Omental fat pad (tissue), 4 donors: ENCODE measurements around the gene CIPC. TPM values are rescaled to one million over a fixed set of nuclear protein-coding genes. Genes with fewer than 3 reads are reported as not detected.

ENCODE experiments used
- ATAC-seq: fragments of 150-250 bp; one replicate; pipeline ENCODE4 v1.9.1; 2016; ENCODE audit warnings: mild to moderate bottlenecking, moderate library complexity; ENCODE audit not compliant: low FRiP score
- DNase-seq: peaks from one replicate; pipeline ENCODE4 v3.0.0-alpha.2; 2019; ENCODE audit warnings: low spot score
- CTCF ChIP-seq, 3 donors: fragments of 450-650 bp; IDR thresholded peaks; one replicate each; pipeline ENCODE4 v1.5.1; 2016 to 2017; ENCODE audit warnings: antibody characterized with exemption in 3 of 3, mild to moderate bottlenecking in 3 of 3, moderate library complexity in 2 of 3
- total RNA-seq, 4 donors: library from RNA; depleted of rRNA; stranded (reverse); fragments of >200 nt; gene quantifications; one replicate each; pipeline ENCODE4 v1.1.0, GENCODE V29; 2016

The CIPC gene
- total RNA-seq, 4 donors from 2014 or later: 34.2 to 47.3 (median 40.3) TPM

- ATAC-seq: no peak
- no peak for TF ChIP-seq CTCF (IDR thresholded peaks at IDR 0.05)
- DNase-seq: no peak
These were observed 33.1 kb downstream of the CIPC start for GRCh38 chr14:77131206-77131605.

DNA sequence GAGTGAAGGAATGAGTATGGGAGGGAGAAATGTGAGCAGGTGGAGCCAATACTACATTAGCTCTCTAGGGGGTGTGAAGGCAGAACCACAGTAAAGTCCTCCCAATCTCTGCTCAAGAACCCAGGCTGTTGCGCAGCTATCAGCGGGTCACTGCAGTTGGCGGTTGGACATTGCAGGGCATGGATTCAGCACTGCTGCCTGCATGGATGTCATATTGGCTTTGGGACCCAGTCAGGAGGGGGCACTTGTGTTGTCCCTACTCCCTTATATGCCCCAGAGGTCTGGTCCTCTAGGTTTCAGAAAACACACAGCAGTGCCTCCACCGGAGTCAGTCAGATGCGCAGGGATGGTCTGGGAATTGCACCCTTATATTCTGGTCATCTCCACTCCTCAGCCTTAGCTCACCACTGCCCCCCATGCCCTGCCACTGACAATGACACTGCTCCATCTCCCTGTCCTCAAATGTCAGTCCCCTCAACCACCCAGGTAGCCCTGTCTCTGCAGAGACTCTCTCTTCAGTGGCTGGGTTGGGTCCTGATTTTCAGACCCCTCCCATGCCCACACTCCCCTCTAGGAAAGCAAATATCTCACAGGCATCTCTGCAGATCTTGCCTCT, 33.9 kb downstream of the CIPC start:
- ATAC-seq (no peak), DNase-seq (no peak)
- no peak for TF ChIP-seq CTCF (IDR thresholded peaks at IDR 0.05)

DNA sequence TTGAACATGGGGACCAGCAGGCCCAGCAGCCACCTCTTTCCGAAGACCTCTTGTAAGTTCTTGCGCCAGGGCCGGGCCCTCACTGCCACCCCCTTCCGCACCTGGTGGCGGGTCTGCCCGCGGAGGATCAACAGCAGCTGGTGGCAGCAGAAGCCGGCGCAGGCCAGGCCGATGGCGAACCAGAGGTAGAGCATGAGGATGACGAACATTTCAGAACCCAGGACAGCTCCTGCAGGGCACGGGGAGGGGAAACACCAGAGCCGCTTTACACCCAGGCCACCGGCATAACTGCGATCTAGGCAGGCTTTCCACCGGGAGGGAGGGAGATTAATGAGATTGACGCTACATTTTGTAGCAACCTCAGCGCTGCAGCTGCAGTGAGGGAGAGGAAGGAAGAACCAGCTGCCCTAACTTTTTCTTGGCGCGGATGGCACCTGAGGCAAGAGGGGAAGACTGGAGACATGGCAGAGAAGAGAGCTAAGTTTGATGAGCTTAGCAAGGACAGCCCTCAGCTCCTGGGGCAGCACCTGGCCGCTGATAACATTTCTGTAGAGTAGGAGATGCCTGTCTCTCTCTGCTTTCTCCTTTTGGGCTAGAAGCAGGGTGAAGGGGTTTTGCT, 35.8 kb downstream of the CIPC start:
- no peak for TF ChIP-seq CTCF (IDR thresholded peaks at IDR 0.05)
- ATAC-seq: no peak

DNA sequence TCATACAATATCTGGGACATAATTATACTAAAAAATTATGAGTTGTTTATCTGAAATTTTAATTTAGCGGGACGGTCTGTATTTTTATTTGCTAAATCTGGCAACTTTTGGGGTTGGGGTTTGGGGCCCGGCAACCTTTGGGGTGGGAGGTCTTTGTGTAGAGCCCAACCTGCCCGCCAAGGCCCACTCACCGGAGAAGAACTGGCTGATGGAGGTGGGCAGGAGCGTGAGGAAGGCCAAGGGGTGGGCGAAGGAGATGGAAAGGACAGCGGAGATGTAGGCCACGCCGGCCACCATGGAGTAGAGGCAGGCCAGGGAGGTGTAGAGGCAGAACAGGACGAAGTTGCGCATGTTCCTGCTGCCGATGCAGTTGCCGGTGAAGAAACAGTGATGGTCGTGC, 41.0 kb downstream of the CIPC start:
- no peak for DNase-seq
- TF ChIP-seq CTCF (IDR thresholded peaks at IDR 0.05): no peak
- ATAC-seq: no peak

More for the DNA sequence above, 35.8 kb downstream of the CIPC start:
- DNase-seq: no peak

DNA sequence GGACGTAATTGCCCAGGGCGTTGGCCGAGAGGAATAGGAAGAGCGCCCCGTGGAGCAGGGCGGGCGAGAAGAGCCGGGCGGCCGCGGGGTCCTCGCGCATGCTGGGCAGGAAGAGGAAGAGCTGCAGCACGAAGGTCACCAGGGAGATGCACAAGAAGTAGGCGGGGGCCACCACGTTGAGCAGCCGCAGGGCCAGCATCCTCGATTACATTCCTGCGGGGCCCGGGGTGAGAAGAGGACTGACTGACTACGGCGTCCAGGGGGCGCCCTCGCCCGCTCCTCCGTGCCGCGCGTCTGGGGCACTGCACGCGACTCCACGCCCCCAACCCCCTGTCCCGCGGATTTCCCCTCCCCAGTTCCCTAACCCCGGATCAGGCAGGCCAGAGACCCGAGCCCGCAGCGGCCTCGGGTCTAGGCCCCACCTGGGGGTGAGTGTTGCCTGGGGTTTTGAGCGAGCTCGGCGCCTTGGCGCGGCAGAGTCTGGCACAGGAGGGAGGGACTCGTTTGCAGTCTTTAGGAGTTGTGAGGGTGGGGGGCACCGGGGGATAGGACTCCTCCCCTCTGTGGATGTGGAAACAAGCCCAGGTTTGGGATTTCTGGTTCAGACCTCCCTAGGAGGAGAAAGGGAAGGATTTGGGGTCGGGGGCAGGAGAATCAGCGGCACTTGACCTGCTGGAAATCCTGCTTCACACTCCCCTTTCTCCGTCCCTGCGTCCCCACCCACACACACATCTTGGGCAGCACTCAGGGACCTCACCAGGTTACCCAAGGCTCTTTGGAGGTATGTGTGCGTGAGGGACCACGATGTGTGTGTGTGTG, 41.7 kb downstream of the CIPC start:
- DNase-seq (no peak), ATAC-seq (no peak)
- no peak for TF ChIP-seq CTCF (IDR thresholded peaks at IDR 0.05)

DNA sequence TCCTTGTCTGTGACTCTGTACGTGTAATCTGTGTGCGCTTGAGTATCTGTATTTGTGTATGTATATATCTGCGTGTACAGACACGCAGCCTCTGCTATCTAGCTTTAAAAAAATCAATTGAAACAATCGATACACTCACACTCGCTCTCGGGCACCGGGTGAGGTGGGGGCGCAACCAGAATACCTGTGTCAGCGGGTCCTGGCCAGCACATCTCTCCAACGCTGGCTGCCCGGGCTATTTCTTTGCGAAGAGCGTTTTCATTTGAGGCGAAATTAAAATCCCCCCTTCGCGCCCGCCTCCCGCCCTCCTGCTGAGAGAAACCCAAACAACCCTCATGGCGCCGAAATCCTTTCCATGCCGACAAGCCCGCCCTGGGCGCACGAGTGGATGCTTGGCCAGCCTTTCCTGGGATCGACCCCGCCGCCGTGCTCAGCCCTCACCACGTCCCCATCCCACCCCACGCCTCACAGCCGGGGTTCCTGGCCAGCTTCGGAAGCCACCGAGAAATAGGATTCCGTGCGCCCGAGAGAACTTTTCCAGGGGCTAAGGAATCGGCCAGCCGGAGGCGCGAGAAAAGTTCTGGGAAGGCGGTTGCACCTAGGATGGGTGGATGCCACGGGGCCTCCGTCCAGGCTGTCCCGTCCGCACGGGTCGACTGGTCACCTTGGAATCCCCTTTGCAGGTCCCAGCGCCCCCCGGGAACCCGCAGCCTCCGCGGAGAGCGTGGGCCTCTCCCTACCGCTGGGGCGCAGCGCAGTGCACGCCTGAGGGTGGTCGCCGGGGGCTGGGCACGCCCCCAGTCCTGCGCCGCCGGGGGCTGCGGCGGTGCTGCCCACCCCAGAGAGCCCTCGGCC, 42.5 kb downstream of the CIPC start:
- no peak for ATAC-seq
- no peak for DNase-seq
- TF ChIP-seq CTCF (IDR thresholded peaks at IDR 0.05): no peak
